CD8-positive, alpha-beta memory T cell (primary cell): ENCODE data around the gene ALOX12. TPM values are rescaled to one million over a fixed set of nuclear protein-coding genes. Genes with fewer than 3 reads are reported as not detected.

Source experiments
- CTCF ChIA-PET: fragments of 350-600 bp; sonication (Branson Sonifier 250); formaldehyde crosslinking; loops from one replicate; lab custom pipeline; 2021; ENCODE audit warnings: antibody characterized with exemption; lab: Charles Lee
- POLR2A ChIA-PET: fragments of 350-600 bp; sonication (Branson Sonifier 250); formaldehyde crosslinking; loops from one replicate; lab custom pipeline; 2021; ENCODE audit warnings: antibody characterized with exemption; lab: Charles Lee
- DNase-seq, 5 donors: peaks; one replicate each; pipeline versions ENCODE4 v3.0.0 to v3.0.0-alpha.2; 2020 to 2022; ENCODE audit warnings: mixed read lengths in 1 of 5
- H3K27ac ChIP-seq: one replicate; pipeline ENCODE4 v1.7.0; 2013; ENCODE audit warnings: low read depth, mild to moderate bottlenecking, low read length, moderate library complexity
- H3K27me3 ChIP-seq: 2 replicates; pipeline ENCODE4 v1.7.0; 2013; ENCODE audit warnings: low read length, mild to moderate bottlenecking; ENCODE audit not compliant: insufficient read depth, poor library complexity, severe bottlenecking
- H3K36me3 ChIP-seq: 2 replicates; pipeline ENCODE4 v1.7.0; 2013; ENCODE audit warnings: mild to moderate bottlenecking, low read length, moderate library complexity; ENCODE audit not compliant: insufficient read depth
- H3K4me1 ChIP-seq: 2 replicates; pipeline ENCODE4 v1.7.0; 2013; ENCODE audit warnings: mild to moderate bottlenecking, low read length, moderate library complexity; ENCODE audit not compliant: insufficient read depth
- H3K4me3 ChIP-seq: 2 replicates; pipeline ENCODE4 v1.7.0; 2013; ENCODE audit warnings: mild to moderate bottlenecking, low read length
- H3K9me3 ChIP-seq: 2 replicates; pipeline ENCODE4 v1.7.0; 2013; ENCODE audit warnings: mild to moderate bottlenecking, low read length
- H3K27ac Mint-ChIP-seq, 8 donors: one replicate each; pipeline ENCODE4 v1.8.0; 2020 to 2021; ENCODE audit warnings: mixed read lengths in 8 of 8, mild to moderate bottlenecking in 6 of 8, inconsistent platforms in 3 of 8, moderate library complexity in 3 of 8
- H3K27me3 Mint-ChIP-seq, 2 donors: one replicate each; pipeline ENCODE4 v1.8.0; 2020 to 2021; ENCODE audit warnings: mixed read lengths in 2 of 2, mild to moderate bottlenecking in 1 of 2, moderate library complexity in 1 of 2
- H3K36me3 Mint-ChIP-seq, 3 donors: one replicate each; pipeline ENCODE4 v1.8.0; 2020 to 2021; ENCODE audit warnings: mixed read lengths in 3 of 3, inconsistent platforms in 1 of 3, mild to moderate bottlenecking in 1 of 3
- H3K4me1 Mint-ChIP-seq, 3 donors: one replicate each; pipeline ENCODE4 v1.8.0; 2020 to 2021; ENCODE audit warnings: mixed read lengths in 3 of 3, inconsistent platforms in 1 of 3, mild to moderate bottlenecking in 1 of 3
- H3K4me3 Mint-ChIP-seq, 7 donors: one replicate each; pipeline ENCODE4 v1.8.0; 2020 to 2021; ENCODE audit warnings: mixed read lengths in 7 of 7, mild to moderate bottlenecking in 6 of 7, moderate library complexity in 4 of 7, inconsistent platforms in 2 of 7
- H3K9me3 Mint-ChIP-seq, 5 donors: one replicate each; pipeline ENCODE4 v1.8.0; 2020 to 2022; ENCODE audit warnings: mixed read lengths in 5 of 5, mild to moderate bottlenecking in 3 of 5, moderate library complexity in 2 of 5, inconsistent platforms in 1 of 5
- polyA plus RNA-seq: library from polyadenylated mRNA; unstranded; fragments of 300-500 nt; fragmentation: Illumina TruSeq; gene quantifications from one replicate; pipeline ENCODE4 v1.2.3, GENCODE V29; 2021
- total RNA-seq, 2 experiments: library from RNA; stranded (reverse); gene quantifications; one replicate each; pipeline ENCODE4 v1.2.3, GENCODE V29; 2021

Gene ALOX12
- total and polyA plus RNA-seq, 3 experiments from 2014 or later = 0.47 TPM; not detected in 2

DNA sequence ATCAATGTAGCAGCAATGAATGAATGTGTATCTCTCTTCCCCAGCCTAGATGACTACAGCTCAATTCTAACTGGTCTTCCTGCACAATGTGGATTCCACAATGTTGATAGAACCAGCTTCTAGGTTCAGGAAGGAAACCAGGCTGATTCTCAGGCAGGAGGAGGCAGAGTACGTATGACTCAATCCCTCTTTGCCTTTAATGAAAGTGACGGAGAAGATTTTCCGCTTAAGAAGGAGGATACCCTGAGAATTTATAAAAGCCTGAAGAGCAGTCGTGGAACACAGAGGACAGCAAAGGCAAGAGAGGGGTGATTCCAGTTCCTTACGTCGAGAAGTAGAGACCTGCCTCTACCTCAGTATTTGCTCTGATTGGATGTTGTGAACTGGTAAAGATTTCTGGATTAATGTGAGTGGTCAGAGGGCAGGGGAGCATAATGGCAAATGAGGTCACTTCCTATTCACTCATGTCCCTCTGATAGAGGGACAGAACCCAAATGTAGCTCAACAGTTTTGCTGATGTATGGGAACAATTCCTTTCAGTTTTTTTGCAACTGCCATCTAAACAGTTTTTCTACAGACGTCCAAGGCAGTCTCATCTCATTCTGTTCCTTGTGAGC is 63.1 kb downstream of the ALOX12 start:
- Histone ChIP-seq H3K9me3 (no peaks in the 10 kb centered on the region), H3K4me1 (no peaks in the 10 kb centered on the region), H3K27ac (no peak overlapping the region), H3K27me3 (peaks cover 5% of the 10 kb centered on the region), H3K4me3 (no peak overlapping the region), H3K36me3 (no peaks in the 10 kb centered on the region)
- ChIA-PET CTCF (interaction anchor here (1.1 kb wide), 1 partner anchor 75 kb away, joined by 4 read pairs; no protein-coding TSS in a partner anchor), POLR2A (no interaction called here)
- Mint-ChIP-seq H3K27me3 (peaks cover 9 to 20% of the 10 kb centered on the region in 2 donors), H3K36me3 (no peaks in the 10 kb centered on the region), H3K4me1 (no peaks in the 10 kb centered on the region), H3K9me3 (no peaks in the 10 kb centered on the region), H3K27ac (no peak overlapping the region), H3K4me3 (no peak overlapping the region)
- no peak for DNase-seq

Other genes with a start within 250 kb of the ALOX12 start
- gene XAF1, start 240.0 kb upstream of the ALOX12 start, total RNA-seq = 1 to 10 TPM; 5.8 TPM
- 45.8 TPM for gene XAF1, start 240.0 kb upstream of the ALOX12 start, polyA plus RNA-seq
- gene FBXO39, start 219.8 kb upstream of the ALOX12 start, total RNA-seq = not detected
- gene FBXO39, start 219.8 kb upstream of the ALOX12 start, polyA plus RNA-seq = not detected
- not detected for gene TEKT1, start 164.3 kb upstream of the ALOX12 start, total RNA-seq
- not detected for gene TEKT1, start 164.3 kb upstream of the ALOX12 start, polyA plus RNA-seq
- gene RNASEK, start 16.6 kb downstream of the ALOX12 start, total RNA-seq = 100 to 1,000 TPM; 160 to 169 TPM
- gene RNASEK, start 16.6 kb downstream of the ALOX12 start, polyA plus RNA-seq = 795 TPM
- gene BCL6B, start 27.0 kb downstream of the ALOX12 start, total RNA-seq = under 1 TPM; 0.24 to 0.59 TPM
- 0.09 TPM for gene BCL6B, start 27.0 kb downstream of the ALOX12 start, polyA plus RNA-seq
- gene SLC16A13, start 40.0 kb downstream of the ALOX12 start, total RNA-seq = 1 to 10 TPM; 7.7 to 8.1 TPM
- gene SLC16A13, start 40.0 kb downstream of the ALOX12 start, polyA plus RNA-seq = 1.4 TPM
- gene SLC16A11, start 48.0 kb downstream of the ALOX12 start, total RNA-seq = 1 to 10 TPM; 1.3 to 1.8 TPM
- gene SLC16A11, start 48.0 kb downstream of the ALOX12 start, polyA plus RNA-seq = 1.6 TPM
- gene CLEC10A, start 84.2 kb downstream of the ALOX12 start, total RNA-seq = under 1 TPM; 0.33 to 0.42 TPM
- gene CLEC10A, start 84.2 kb downstream of the ALOX12 start, polyA plus RNA-seq = not detected
- gene ASGR2, start 118.8 kb downstream of the ALOX12 start, total RNA-seq = not detected
- gene ASGR2, start 118.8 kb downstream of the ALOX12 start, polyA plus RNA-seq = not detected
- under 1 TPM; 0.46 to 0.55 TPM for gene ASGR1, start 183.3 kb downstream of the ALOX12 start, total RNA-seq
- gene ASGR1, start 183.3 kb downstream of the ALOX12 start, polyA plus RNA-seq = not detected
- 1 to 10 TPM; 3.5 to 4.4 TPM for gene DLG4, start 223.8 kb downstream of the ALOX12 start, total RNA-seq
- gene DLG4, start 223.8 kb downstream of the ALOX12 start, polyA plus RNA-seq = 0.45 TPM
- 100 to 1,000 TPM; 281 to 288 TPM for gene ACADVL, start 223.9 kb downstream of the ALOX12 start, total RNA-seq
- gene ACADVL, start 223.9 kb downstream of the ALOX12 start, polyA plus RNA-seq = 109 TPM
- gene DVL2, start 238.5 kb downstream of the ALOX12 start, total RNA-seq = 10 to 100 TPM; 61.8 to 65.5 TPM
- gene DVL2, start 238.5 kb downstream of the ALOX12 start, polyA plus RNA-seq = 24.0 TPM
- gene PHF23, start 243.4 kb downstream of the ALOX12 start, total RNA-seq = 10 to 100 TPM; 48.0 to 51.9 TPM
- 25.8 TPM for gene PHF23, start 243.4 kb downstream of the ALOX12 start, polyA plus RNA-seq
- 100 to 1,000 TPM; 156 to 165 TPM for gene GABARAP, start 246.4 kb downstream of the ALOX12 start, total RNA-seq
- 914 TPM for gene GABARAP, start 246.4 kb downstream of the ALOX12 start, polyA plus RNA-seq